ENCODE results near the gene RRP9.
A peak's percentile ranks its signal among the peaks of the same experiment; 100 is the strongest.
"Not testable (repeated sequence)": the region's sequence is repeated elsewhere in the genome, so short reads cannot be mapped to it uniquely, and the experiment has no call there.

Gene RRP9

GRCh38 chr3:51941798-51942602 is at the start of gene RRP9, which contains the start of gene PARP3:
Gene RRP9, minus strand, starts transcription at chr3:51941904. Its CDS starts 37 bp downstream, at chr3:51941867.
Gene PARP3, plus strand, starts transcription at chr3:51942363. Its CDS starts 993 bp downstream, at chr3:51943356.
- Histone ChIP-seq H3K4me3 (ENCODE audit: low read depth, low read length, poor library complexity, severe bottlenecking) (peak within 1 kb of the TSS; percentile 96), H3K27ac (ENCODE audit: low read depth, low read length, poor library complexity, severe bottlenecking) (no peak within 1 kb of the TSS), H3K79me2 (ENCODE audit: insufficient read depth, low read length) (peaks cover 7% of the 10 kb centered on the region; the same call in 1 of the 2 replicates), H3K27me3 (ENCODE audit: insufficient read depth, low read length) (no peaks in the 10 kb centered on the region), H4K20me1 (ENCODE audit: insufficient read depth, low read length) (no peaks in the 10 kb centered on the region), H3K4me2 (ENCODE audit: low read length) (peak within 1 kb of the TSS; percentile 88), H3K9me3 (ENCODE audit: low read length) (no peaks in the 10 kb centered on the region), H3F3A (ENCODE audit: insufficient read depth, low read length) (no peaks in the 10 kb centered on the region), H3K9me2 (ENCODE audit: low read depth, low read length) (no peaks in the 10 kb centered on the region), H3K4me1 (ENCODE audit: insufficient read depth, low read length, severe bottlenecking) (peaks cover 29% of the 10 kb centered on the region), H3K36me3 (ENCODE audit: insufficient read depth, low read length) (peaks cover 13% of the 10 kb centered on the region; the same call in 1 of the 2 replicates), H2AFZ (ENCODE audit: low read length) (no peak within 1 kb of the TSS; the same call in 1 of the 2 replicates), H3K9ac (ENCODE audit: low read length) (peak within 1 kb of the TSS; percentile 90)
- TF ChIP-seq EZH2 (IDR thresholded peaks at IDR 0.05; ENCODE audit: borderline replicate concordance, low read length): no peak
- TF ChIP-seq CTCF (IDR thresholded peaks at IDR 0.05; ENCODE audit: low read length): peak; percentile 98

GRCh38 chr3:51990501-51990971 is 48.8 kb upstream of the RRP9 start:
- not testable (repeated sequence) for H3K9ac ChIP-seq (ENCODE audit: low read length); H3K9me3 ChIP-seq (ENCODE audit: low read length); H3K4me2 ChIP-seq (ENCODE audit: low read length); H3K27me3 ChIP-seq (ENCODE audit: insufficient read depth, low read length); H3K9me2 ChIP-seq (ENCODE audit: low read depth, low read length); H3K4me3 ChIP-seq (ENCODE audit: low read depth, low read length, poor library complexity, severe bottlenecking); H2AFZ ChIP-seq (ENCODE audit: low read length); H3F3A ChIP-seq (ENCODE audit: insufficient read depth, low read length); H4K20me1 ChIP-seq (ENCODE audit: insufficient read depth, low read length)
- Histone ChIP-seq H3K4me1 (ENCODE audit: insufficient read depth, low read length, severe bottlenecking) (peaks cover 29% of the 10 kb centered on the region), H3K27ac (ENCODE audit: low read depth, low read length, poor library complexity, severe bottlenecking) (peak overlapping the region; percentile 4), H3K36me3 (ENCODE audit: insufficient read depth, low read length) (peaks cover 44% of the 10 kb centered on the region), H3K79me2 (ENCODE audit: insufficient read depth, low read length) (peaks cover 15% of the 10 kb centered on the region)

- TF ChIP-seq CTCF (IDR thresholded peaks at IDR 0.05; ENCODE audit: low read length): no peak
- no peak overlapping the region for H2AFZ ChIP-seq (ENCODE audit: low read length)
- H3K27me3 ChIP-seq (ENCODE audit: insufficient read depth, low read length): no peaks in the 10 kb centered on the region
- no peaks in the 10 kb centered on the region for H4K20me1 ChIP-seq (ENCODE audit: insufficient read depth, low read length)
- H3K9me2 ChIP-seq (ENCODE audit: low read depth, low read length): no peaks in the 10 kb centered on the region
- H3K79me2 ChIP-seq (ENCODE audit: insufficient read depth, low read length): no peaks in the 10 kb centered on the region
- H3K4me2 ChIP-seq (ENCODE audit: low read length): no peak overlapping the region
- H3K9me3 ChIP-seq (ENCODE audit: low read length): no peaks in the 10 kb centered on the region
- H3K9ac ChIP-seq (ENCODE audit: low read length): no peak overlapping the region
- H3F3A ChIP-seq (ENCODE audit: insufficient read depth, low read length): no peaks in the 10 kb centered on the region
- H3K27ac ChIP-seq (ENCODE audit: low read depth, low read length, poor library complexity, severe bottlenecking): no peak overlapping the region
- H3K4me3 ChIP-seq (ENCODE audit: low read depth, low read length, poor library complexity, severe bottlenecking): no peak overlapping the region
- peaks cover 24% of the 10 kb centered on the region for H3K36me3 ChIP-seq (ENCODE audit: insufficient read depth, low read length)
- H3K4me1 ChIP-seq (ENCODE audit: insufficient read depth, low read length, severe bottlenecking): peaks cover 17% of the 10 kb centered on the region
These were observed 46.8 kb upstream of the RRP9 start for GRCh38 chr3:51988286-51989146.

Data from OCI-LY1 (cell line).